Neural cell (in vitro differentiated cells): ENCODE measurements around the gene ETFA. TPM values are rescaled to one million over a fixed set of nuclear protein-coding genes. Genes with fewer than 3 reads are reported as not detected.

Experiments used
- H2AFZ ChIP-seq: fragments of 200-600, 300-800 bp; sonication (generic), shearing (Covaris generic); 2 replicates; pipeline ENCODE4 v1.6.0; 2014; ENCODE audit warnings: low read depth, mild to moderate bottlenecking, antibody characterized with exemption, low read length, moderate library complexity
- H3F3A ChIP-seq: fragments of 200-600 bp; shearing (Covaris generic); 2 replicates; pipeline ENCODE4 v1.6.1; 2016; ENCODE audit warnings: mild to moderate bottlenecking, moderate library complexity, mixed read lengths, antibody characterized with exemption, low read length; ENCODE audit not compliant: insufficient read depth, poor library complexity, severe bottlenecking
- H3K27ac ChIP-seq: fragments of 200-600, 300-800 bp; sonication (generic), shearing (Covaris generic); 2 replicates; pipeline ENCODE4 v1.5.1; 2014; ENCODE audit warnings: mild to moderate bottlenecking, low read length, moderate library complexity
- H3K27me3 ChIP-seq: fragments of 300-800, 200-600 bp; sonication (generic), shearing (Covaris generic); 2 replicates; pipeline ENCODE4 v1.6.0; 2014; ENCODE audit warnings: mild to moderate bottlenecking, low read depth, low read length, moderate library complexity; ENCODE audit not compliant: insufficient read depth
- H3K36me3 ChIP-seq: fragments of 300-800, 200-600 bp; sonication (generic), shearing (Covaris generic); 2 replicates; pipeline ENCODE4 v1.5.1; 2014; ENCODE audit warnings: mild to moderate bottlenecking, antibody characterized with exemption, low read length, moderate library complexity; ENCODE audit not compliant: insufficient read depth
- H3K4me2 ChIP-seq: fragments of 300-800, 200-600 bp; sonication (generic), shearing (Covaris generic); 2 replicates; pipeline ENCODE4 v1.6.0; 2014; ENCODE audit warnings: mild to moderate bottlenecking, low read length
- H3K4me3 ChIP-seq: fragments of 300-800, 200-600 bp; sonication (generic), shearing (Covaris generic); 2 replicates; pipeline ENCODE4 v1.5.1; 2014; ENCODE audit warnings: mild to moderate bottlenecking, low read length, moderate library complexity
- H3K79me2 ChIP-seq: fragments of 200-600 bp; shearing (Covaris generic); replicated peaks from 2 replicates; pipeline ENCODE4 v1.6.0; 2014; ENCODE audit warnings: mild to moderate bottlenecking, low read length, moderate library complexity; ENCODE audit not compliant: insufficient read depth
- H3K9ac ChIP-seq: fragments of 300-800, 200-600 bp; sonication (generic), shearing (Covaris generic); 2 replicates; pipeline ENCODE4 v1.6.1; 2016; ENCODE audit warnings: mild to moderate bottlenecking, low read length, mixed read lengths
- H3K9me2 ChIP-seq: fragments of 200-600 bp; shearing (Covaris generic); 2 replicates; pipeline ENCODE4 v1.6.1; 2016; ENCODE audit warnings: mild to moderate bottlenecking, low read length, mixed read lengths; ENCODE audit not compliant: insufficient read depth
- H3K9me3 ChIP-seq: fragments of 200-600, 300-800 bp; sonication (generic), shearing (Covaris generic); 2 replicates; pipeline ENCODE4 v1.6.1; 2016; ENCODE audit warnings: mild to moderate bottlenecking, mixed run types, low read length, moderate library complexity, mixed read lengths
- H4K20me1 ChIP-seq: fragments of 200-600 bp; shearing (Covaris generic); 2 replicates; pipeline ENCODE4 v1.6.1; 2016; ENCODE audit warnings: mild to moderate bottlenecking, mixed run types; ENCODE audit not compliant: insufficient read depth
- CTCF ChIP-seq: fragments of 450-650 bp; IDR thresholded peaks from 2 replicates; pipeline ENCODE4 v1.5.1; 2014; ENCODE audit warnings: antibody characterized with exemption, mild to moderate bottlenecking, moderate library complexity; ENCODE audit not compliant: poor library complexity, severe bottlenecking
- EP300 ChIP-seq: fragments of 450-650 bp; conservative IDR thresholded peaks from 2 replicates; pipeline ENCODE4 v1.6.1; 2014; ENCODE audit warnings: antibody characterized with exemption, mild to moderate bottlenecking, moderate library complexity; ENCODE audit not compliant: poor library complexity, severe bottlenecking
- EZH2 ChIP-seq: fragments of 200-600, 300-800 bp; shearing (Covaris generic), sonication (generic); IDR thresholded peaks from 2 replicates; pipeline ENCODE4 v1.6.1; 2014; ENCODE audit warnings: antibody characterized with exemption, low read length, borderline replicate concordance, mild to moderate bottlenecking; ENCODE audit not compliant: insufficient read depth, poor library complexity, severe bottlenecking
- MXI1 ChIP-seq: fragments of 450-650 bp; conservative IDR thresholded peaks from 2 replicates; pipeline ENCODE4 v1.6.1; 2014; ENCODE audit warnings: antibody characterized with exemption, mild to moderate bottlenecking; ENCODE audit not compliant: poor library complexity, severe bottlenecking
- POLR2AphosphoS5 ChIP-seq: IDR thresholded peaks from 2 replicates; pipeline ENCODE4 v1.6.1; 2012
- RAD21 ChIP-seq: fragments of 450-650 bp; conservative IDR thresholded peaks from 2 replicates; pipeline ENCODE4 v1.6.1; 2014; ENCODE audit warnings: antibody characterized with exemption, mild to moderate bottlenecking, moderate library complexity
- REST ChIP-seq: IDR thresholded peaks from 2 replicates; pipeline ENCODE4 v1.6.1; 2012; ENCODE audit warnings: borderline replicate concordance
- SMC3 ChIP-seq: fragments of 450-650 bp; conservative IDR thresholded peaks from 2 replicates; pipeline ENCODE4 v1.6.1; 2014; ENCODE audit warnings: antibody characterized with exemption, mild to moderate bottlenecking, moderate library complexity; ENCODE audit not compliant: poor library complexity
- TAF1 ChIP-seq: IDR thresholded peaks from 2 replicates; pipeline ENCODE4 v1.6.1; 2012; ENCODE audit warnings: low read depth
- polyA plus RNA-seq: library from polyadenylated mRNA; depleted of rRNA; stranded (reverse); fragments of >200 nt; gene quantifications from 2 replicates; pipeline ENCODE4 v1.2.3, GENCODE V29; 2014

Gene ETFA
- polyA plus RNA-seq, 1 donor from 2014 or later, result 145 TPM

GRCh38 chr15:76196269-76197231 lies 114.7 kb downstream of the ETFA start:
- Histone ChIP-seq H3K27ac (no peak overlapping the region), H3K27me3 (no peaks in the 10 kb centered on the region), H4K20me1 (no peaks in the 10 kb centered on the region), H3K36me3 (no peaks in the 10 kb centered on the region), H3F3A (no peaks in the 10 kb centered on the region), H3K9ac (no peak overlapping the region), H3K9me3 (no peaks in the 10 kb centered on the region), H3K4me2 (no peak overlapping the region), H2AFZ (no peak overlapping the region), H3K79me2 (no peaks in the 10 kb centered on the region), H3K9me2 (no peaks in the 10 kb centered on the region), H3K4me3 (no peak overlapping the region)
- TF ChIP-seq SMC3 (no peak), EP300 (no peak), RAD21 (no peak), TAF1 (no peak), POLR2AphosphoS5 (no peak), MXI1 (no peak), EZH2 (no peak), REST (no peak), CTCF (no peak)

GRCh38 chr15:76195506-76196268 lies 115.6 kb downstream of the ETFA start:
- Histone ChIP-seq H3K27ac (no peak overlapping the region), H2AFZ (no peak overlapping the region)

More at GRCh38 chr15:76195506-76196268, 115.6 kb downstream of the ETFA start:
- H3K9ac ChIP-seq, result no peak overlapping the region
- H3K9me2 ChIP-seq, result no peaks in the 10 kb centered on the region
- no peaks in the 10 kb centered on the region for H3K9me3 ChIP-seq
- H3K79me2 ChIP-seq, result no peaks in the 10 kb centered on the region
- no peaks in the 10 kb centered on the region for H3K36me3 ChIP-seq
- H4K20me1 ChIP-seq, result no peaks in the 10 kb centered on the region
- H3K4me3 ChIP-seq, result no peak overlapping the region
- no peak overlapping the region for H3K4me2 ChIP-seq
- no peaks in the 10 kb centered on the region for H3F3A ChIP-seq
- no peaks in the 10 kb centered on the region for H3K27me3 ChIP-seq
- no peak for TF ChIP-seq POLR2AphosphoS5
- TF ChIP-seq SMC3, result no peak
- no peak for TF ChIP-seq REST
- TF ChIP-seq MXI1, result no peak
- TF ChIP-seq EZH2, result no peak
- no peak for TF ChIP-seq RAD21
- TF ChIP-seq TAF1, result no peak
- no peak for TF ChIP-seq EP300
- no peak for TF ChIP-seq CTCF
